Measurements from ENCODE around the gene NBL1.
"Not testable (repeated sequence)": the region's sequence is repeated elsewhere in the genome, so short reads cannot be mapped to it uniquely, and the experiment has no call there.

The NBL1 gene

DNA sequence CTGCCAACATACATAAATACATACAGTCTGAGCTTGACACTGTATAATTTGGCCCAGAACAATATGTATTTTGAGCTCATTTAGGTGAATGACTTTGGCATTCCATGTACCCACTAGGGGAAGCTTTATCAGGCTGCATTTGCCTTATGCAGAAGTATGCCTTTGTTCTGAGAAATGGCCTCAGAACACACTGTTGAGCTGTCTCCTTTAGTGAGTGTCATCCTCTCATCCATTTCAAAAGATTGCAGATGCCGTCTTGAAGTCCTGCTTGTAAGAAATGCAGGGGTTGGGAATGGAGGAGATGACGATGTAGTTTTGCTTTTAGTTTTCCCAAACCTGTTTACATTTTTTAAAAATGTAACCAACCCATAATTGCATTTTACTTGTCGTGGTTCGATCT lies 14.8 kb upstream of the NBL1 start:
- peaks cover 5% of the 10 kb centered on the region for H3K4me1 ChIP-seq (ENCODE audit: control insufficient read depth, insufficient read depth, low read length)
- peaks cover 30% of the 10 kb centered on the region for H3K36me3 ChIP-seq (ENCODE audit: control insufficient read depth, insufficient read depth, low read length)

DNA sequence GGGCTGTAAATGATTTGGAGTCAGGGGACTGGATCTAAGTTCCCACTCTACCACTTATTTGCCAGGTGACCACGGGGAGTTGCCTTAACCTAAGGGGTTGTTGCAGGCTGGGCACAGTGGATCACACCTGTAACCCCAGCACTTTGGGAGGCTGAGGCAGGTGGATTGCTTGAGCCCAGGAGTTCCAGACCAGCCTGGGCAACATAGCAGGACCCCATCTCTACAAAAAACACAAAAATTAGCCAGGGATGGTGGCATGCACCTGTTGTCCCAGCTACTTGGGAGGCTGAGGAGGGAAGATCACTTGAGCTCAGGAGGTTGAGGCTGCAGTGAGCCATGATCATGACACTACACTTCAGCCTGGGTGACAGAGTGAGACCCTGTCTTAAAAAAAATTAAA lies 13.9 kb upstream of the NBL1 start:
- H3K36me3 ChIP-seq (ENCODE audit: control insufficient read depth, insufficient read depth, low read length), result peaks cover 23% of the 10 kb centered on the region
- H3K4me3 ChIP-seq (ENCODE audit: low read length); H3K27ac ChIP-seq (ENCODE audit: low read depth, low read length); H3K4me1 ChIP-seq (ENCODE audit: control insufficient read depth, insufficient read depth, low read length); H3K27me3 ChIP-seq (ENCODE audit: control insufficient read depth, insufficient read depth, low read length); H3K9ac ChIP-seq (ENCODE audit: low read length): not testable (repeated sequence)

More for the DNA sequence above, 14.8 kb upstream of the NBL1 start:
- H3K4me3 ChIP-seq (ENCODE audit: low read length), result no peak overlapping the region
- no peak overlapping the region for H3K9ac ChIP-seq (ENCODE audit: low read length)
- no peaks in the 10 kb centered on the region for H3K27me3 ChIP-seq (ENCODE audit: control insufficient read depth, insufficient read depth, low read length)
- no peak overlapping the region for H3K27ac ChIP-seq (ENCODE audit: low read depth, low read length)

DNA sequence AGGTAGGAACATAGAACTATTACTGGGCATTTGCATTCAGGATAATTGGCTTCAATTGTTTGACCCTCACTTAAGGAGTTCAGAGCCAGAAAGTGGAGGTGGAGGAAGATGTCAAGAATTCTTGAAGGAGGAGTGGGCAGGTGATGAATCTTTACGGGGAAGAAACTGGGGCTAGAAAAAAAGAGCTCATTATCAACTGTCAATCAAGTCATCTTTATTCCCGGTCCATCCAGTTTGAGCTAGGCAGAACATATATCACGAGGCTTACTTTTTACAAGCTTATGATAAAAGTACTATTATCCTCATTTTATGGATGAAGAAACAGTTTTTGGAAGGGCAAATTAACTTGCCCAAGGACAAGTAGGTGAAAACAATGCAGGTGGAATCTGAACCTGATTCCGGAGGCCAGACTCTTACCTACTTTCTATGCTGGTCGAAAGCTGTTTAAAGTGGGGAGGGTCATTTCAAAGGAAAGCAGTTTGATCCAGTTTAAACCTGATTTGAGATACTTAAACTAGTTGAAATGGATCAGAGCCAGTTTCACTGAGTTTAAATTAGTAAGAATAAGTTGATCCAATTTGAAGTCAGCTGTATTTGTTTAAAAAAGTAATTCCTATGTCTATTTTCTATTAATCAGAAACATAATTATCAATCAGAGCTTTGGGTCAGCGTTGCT lies 13.3 kb upstream of the NBL1 start:
- no peaks in the 10 kb centered on the region for H3K27me3 ChIP-seq (ENCODE audit: control insufficient read depth, insufficient read depth, low read length)
- no peak overlapping the region for H3K9ac ChIP-seq (ENCODE audit: low read length)
- peaks cover 3% of the 10 kb centered on the region for H3K4me1 ChIP-seq (ENCODE audit: control insufficient read depth, insufficient read depth, low read length)
- H3K27ac ChIP-seq (ENCODE audit: low read depth, low read length), result no peak overlapping the region
- no peak overlapping the region for H3K4me3 ChIP-seq (ENCODE audit: low read length)
- peaks cover 19% of the 10 kb centered on the region for H3K36me3 ChIP-seq (ENCODE audit: control insufficient read depth, insufficient read depth, low read length)

DNA sequence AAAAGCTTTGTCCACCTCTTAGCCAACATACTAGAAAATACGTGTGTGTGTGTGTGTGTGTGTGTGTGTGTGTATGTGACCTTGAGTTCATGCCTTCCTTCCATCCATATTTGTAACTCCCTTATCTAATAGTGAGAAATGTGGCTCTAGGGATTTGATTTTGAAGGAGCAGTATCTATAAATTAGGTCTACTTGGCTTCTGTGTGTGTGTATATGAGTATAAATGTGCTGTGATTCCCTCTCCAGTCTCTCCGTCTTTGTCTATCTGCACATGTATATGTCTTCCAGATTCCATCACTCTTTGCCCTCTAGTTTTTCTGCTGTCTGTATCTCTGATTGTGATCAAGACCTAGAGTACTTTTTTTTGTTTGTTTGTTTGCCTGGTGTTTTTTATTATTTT lies 11.9 kb upstream of the NBL1 start:
- no peaks in the 10 kb centered on the region for H3K27me3 ChIP-seq (ENCODE audit: control insufficient read depth, insufficient read depth, low read length)
- H3K9ac ChIP-seq (ENCODE audit: low read length), result no peak overlapping the region
- no peak overlapping the region for H3K4me3 ChIP-seq (ENCODE audit: low read length)
- no peaks in the 10 kb centered on the region for H3K4me1 ChIP-seq (ENCODE audit: control insufficient read depth, insufficient read depth, low read length)
- peaks cover 12% of the 10 kb centered on the region for H3K36me3 ChIP-seq (ENCODE audit: control insufficient read depth, insufficient read depth, low read length)
- H3K27ac ChIP-seq (ENCODE audit: low read depth, low read length), result no peak overlapping the region

DNA sequence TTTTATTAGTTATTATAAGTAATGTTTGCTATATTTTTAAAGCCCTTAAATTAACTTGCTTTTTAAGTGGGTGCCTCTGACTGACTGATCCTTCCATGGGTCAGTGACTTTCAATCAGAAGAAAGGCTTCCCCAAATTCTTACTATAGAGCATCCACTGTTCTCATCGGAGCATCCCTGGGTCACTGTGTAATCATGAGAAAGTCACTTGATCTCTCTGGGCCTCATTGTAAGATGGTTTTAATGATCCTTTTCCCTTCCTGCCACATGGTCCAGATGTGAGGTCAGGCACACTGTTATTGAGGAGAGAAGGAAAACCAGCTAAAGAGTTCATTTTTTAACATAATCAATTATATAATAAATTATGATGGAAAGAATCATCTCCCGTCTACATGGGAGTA lies 11.0 kb upstream of the NBL1 start:
- H3K4me1 ChIP-seq (ENCODE audit: control insufficient read depth, insufficient read depth, low read length), result no peaks in the 10 kb centered on the region
- no peak overlapping the region for H3K4me3 ChIP-seq (ENCODE audit: low read length)
- H3K27me3 ChIP-seq (ENCODE audit: control insufficient read depth, insufficient read depth, low read length), result no peaks in the 10 kb centered on the region
- H3K9ac ChIP-seq (ENCODE audit: low read length), result no peak overlapping the region
- peaks cover 6% of the 10 kb centered on the region for H3K36me3 ChIP-seq (ENCODE audit: control insufficient read depth, insufficient read depth, low read length)
- no peak overlapping the region for H3K27ac ChIP-seq (ENCODE audit: low read depth, low read length)

DNA sequence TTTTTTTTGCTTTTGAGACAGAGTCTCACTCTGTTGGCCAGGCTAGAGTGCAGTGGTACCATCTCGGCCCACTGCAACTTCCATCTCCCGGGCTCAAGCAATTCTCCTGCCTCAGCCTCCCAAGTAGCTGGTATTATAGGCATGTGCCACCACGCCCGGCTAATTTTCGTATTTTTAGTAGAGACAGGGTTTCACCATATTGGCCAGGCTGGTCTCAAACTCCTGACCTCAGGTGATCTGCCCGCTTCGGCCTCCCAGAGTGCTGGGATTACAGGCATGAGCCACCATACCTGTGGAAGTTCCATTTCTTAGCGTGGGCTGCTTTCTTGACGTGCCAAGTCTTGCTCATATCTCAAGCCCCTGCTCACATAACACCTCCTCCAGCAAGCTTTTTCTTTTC lies 9.0 kb upstream of the NBL1 start:
- not testable (repeated sequence) for H3K9ac ChIP-seq (ENCODE audit: low read length); H3K4me1 ChIP-seq (ENCODE audit: control insufficient read depth, insufficient read depth, low read length); H3K4me3 ChIP-seq (ENCODE audit: low read length); H3K27ac ChIP-seq (ENCODE audit: low read depth, low read length); H3K36me3 ChIP-seq (ENCODE audit: control insufficient read depth, insufficient read depth, low read length); H3K27me3 ChIP-seq (ENCODE audit: control insufficient read depth, insufficient read depth, low read length)

DNA sequence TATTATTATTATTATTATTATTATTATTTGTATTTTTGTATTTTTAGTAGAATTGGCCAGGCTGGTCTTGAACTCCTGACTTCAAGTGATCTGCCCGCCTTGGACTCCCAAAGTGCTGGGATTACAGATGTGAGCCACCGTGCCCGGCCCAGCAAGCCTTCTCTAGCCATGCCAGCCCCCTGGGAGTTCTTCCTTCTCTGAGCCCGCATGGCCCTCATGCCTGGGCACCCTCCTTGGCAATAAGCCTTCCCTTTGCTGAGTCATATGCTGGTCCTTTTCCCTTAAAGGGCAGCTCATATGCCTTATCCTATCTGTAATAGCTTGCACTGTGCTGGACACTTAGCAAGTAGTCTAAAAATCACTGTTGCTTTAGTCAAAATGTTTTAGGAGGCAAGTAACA lies 8.5 kb upstream of the NBL1 start:
- Histone ChIP-seq H3K4me1 (ENCODE audit: control insufficient read depth, insufficient read depth, low read length) (no peaks in the 10 kb centered on the region), H3K9ac (ENCODE audit: low read length) (no peak overlapping the region), H3K27me3 (ENCODE audit: control insufficient read depth, insufficient read depth, low read length) (no peaks in the 10 kb centered on the region), H3K4me3 (ENCODE audit: low read length) (no peak overlapping the region), H3K36me3 (ENCODE audit: control insufficient read depth, insufficient read depth, low read length) (no peaks in the 10 kb centered on the region), H3K27ac (ENCODE audit: low read depth, low read length) (no peak overlapping the region)

DNA sequence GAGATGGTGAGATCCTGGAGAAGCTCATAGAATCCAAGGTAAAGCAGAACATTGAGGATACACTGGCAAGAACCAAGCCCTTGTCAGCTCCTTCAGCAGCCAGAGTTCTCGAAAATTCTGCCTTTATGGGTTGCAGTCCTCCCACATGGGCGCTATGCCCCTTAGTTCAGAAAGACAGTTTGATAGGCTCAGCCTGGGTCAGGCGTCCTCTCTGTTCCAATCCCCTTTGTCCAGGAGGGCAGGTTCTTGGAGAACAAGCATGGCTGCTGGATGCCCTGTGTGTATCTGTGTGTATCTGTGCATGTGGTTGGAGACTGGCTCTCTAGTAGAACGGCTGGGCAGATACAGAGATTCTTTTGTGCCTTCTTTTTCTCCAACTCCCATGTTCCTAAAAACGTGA lies 8.0 kb upstream of the NBL1 start:
- H3K27ac ChIP-seq (ENCODE audit: low read depth, low read length), result no peak overlapping the region
- H3K4me1 ChIP-seq (ENCODE audit: control insufficient read depth, insufficient read depth, low read length), result no peaks in the 10 kb centered on the region
- H3K9ac ChIP-seq (ENCODE audit: low read length), result no peak overlapping the region
- H3K27me3 ChIP-seq (ENCODE audit: control insufficient read depth, insufficient read depth, low read length), result no peaks in the 10 kb centered on the region
- H3K4me3 ChIP-seq (ENCODE audit: low read length), result no peak overlapping the region
- no peaks in the 10 kb centered on the region for H3K36me3 ChIP-seq (ENCODE audit: control insufficient read depth, insufficient read depth, low read length)

DNA sequence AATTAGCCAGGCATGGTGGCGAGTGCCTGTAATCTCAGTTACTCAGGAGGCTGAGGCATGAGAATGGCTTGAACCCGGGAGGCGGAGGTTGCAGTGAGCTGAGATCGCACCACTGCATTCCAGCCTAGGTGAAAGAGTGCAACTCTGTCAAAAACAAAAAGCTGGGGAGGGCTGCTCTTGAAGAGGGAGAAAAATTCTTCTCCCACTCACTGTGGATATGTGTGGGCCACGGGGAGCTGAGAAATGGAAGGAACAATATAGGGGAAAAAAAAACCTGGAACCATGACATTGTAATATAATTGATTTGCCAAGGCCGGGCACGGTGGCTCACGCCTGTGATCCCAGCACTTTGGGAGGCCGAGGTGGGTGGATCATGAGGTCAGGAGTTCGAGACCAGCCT lies 7.4 kb upstream of the NBL1 start:
- not testable (repeated sequence) for H3K36me3 ChIP-seq (ENCODE audit: control insufficient read depth, insufficient read depth, low read length); H3K4me1 ChIP-seq (ENCODE audit: control insufficient read depth, insufficient read depth, low read length); H3K27me3 ChIP-seq (ENCODE audit: control insufficient read depth, insufficient read depth, low read length); H3K27ac ChIP-seq (ENCODE audit: low read depth, low read length); H3K9ac ChIP-seq (ENCODE audit: low read length); H3K4me3 ChIP-seq (ENCODE audit: low read length)

DNA sequence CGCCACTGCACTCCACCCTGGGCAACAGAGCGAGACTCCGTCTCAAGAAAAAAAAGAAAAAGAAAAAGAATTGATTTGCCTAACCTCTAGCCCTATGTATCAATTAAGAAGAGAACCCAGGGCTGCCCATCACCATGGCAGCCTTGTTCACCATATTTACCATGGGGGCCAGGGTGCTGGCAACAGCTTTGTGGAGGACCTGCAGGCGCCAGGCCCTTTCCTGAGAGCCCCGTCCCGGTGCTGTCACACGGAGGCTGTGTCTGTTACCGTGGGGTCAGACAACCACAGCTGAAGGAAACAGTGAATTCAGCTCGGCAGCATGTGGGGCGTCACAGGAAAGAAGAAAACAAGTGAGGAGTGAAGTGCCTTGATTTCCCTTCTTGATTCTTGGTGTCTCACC lies 6.5 kb upstream of the NBL1 start:
- H3K4me3 ChIP-seq (ENCODE audit: low read length), result no peak overlapping the region
- H3K27ac ChIP-seq (ENCODE audit: low read depth, low read length), result no peak overlapping the region
- no peaks in the 10 kb centered on the region for H3K36me3 ChIP-seq (ENCODE audit: control insufficient read depth, insufficient read depth, low read length)
- H3K27me3 ChIP-seq (ENCODE audit: control insufficient read depth, insufficient read depth, low read length), result no peaks in the 10 kb centered on the region
- H3K4me1 ChIP-seq (ENCODE audit: control insufficient read depth, insufficient read depth, low read length), result no peaks in the 10 kb centered on the region
- H3K9ac ChIP-seq (ENCODE audit: low read length), result no peak overlapping the region

DNA sequence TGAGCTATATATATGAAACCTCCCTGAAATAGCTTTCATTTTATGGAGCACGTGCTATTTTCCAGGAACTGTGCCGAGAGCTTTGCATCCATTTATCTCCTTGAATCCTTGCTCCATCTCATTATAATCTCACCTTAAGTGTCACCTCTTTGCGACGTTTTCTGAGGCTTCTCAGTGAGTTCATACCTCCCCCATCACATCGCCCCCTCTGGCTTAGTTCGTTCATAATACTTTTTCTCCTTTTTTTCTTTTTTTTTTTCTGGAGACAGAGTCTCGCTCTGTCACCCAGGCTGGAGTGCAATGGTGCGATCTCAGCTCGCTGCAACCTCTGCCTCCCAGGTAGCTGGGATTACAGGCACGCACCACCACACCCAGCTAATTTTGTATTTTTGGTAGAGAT lies 4.9 kb upstream of the NBL1 start:
- not testable (repeated sequence) for H3K36me3 ChIP-seq (ENCODE audit: control insufficient read depth, insufficient read depth, low read length); H3K27me3 ChIP-seq (ENCODE audit: control insufficient read depth, insufficient read depth, low read length); H3K4me1 ChIP-seq (ENCODE audit: control insufficient read depth, insufficient read depth, low read length); H3K9ac ChIP-seq (ENCODE audit: low read length); H3K4me3 ChIP-seq (ENCODE audit: low read length); H3K27ac ChIP-seq (ENCODE audit: low read depth, low read length)

DNA sequence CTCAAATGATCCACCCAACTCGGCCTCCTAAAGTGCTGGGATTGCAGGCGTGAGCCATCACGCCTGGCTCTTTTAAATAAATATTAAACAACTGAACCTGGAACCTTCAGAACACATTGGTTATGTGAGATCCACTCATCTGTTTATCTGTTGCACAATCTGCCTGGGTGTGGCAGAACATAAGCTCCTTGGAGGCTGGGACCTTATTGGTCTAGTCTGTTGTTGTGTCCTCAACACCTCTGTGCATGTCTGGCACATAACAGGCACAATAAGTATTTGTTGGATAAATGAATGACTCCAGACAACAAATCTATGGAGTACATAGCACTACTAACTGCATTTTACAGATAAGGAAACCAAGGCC lies 4.1 kb upstream of the NBL1 start:
- H3K27me3 ChIP-seq (ENCODE audit: control insufficient read depth, insufficient read depth, low read length), result no peaks in the 10 kb centered on the region
- H3K4me3 ChIP-seq (ENCODE audit: low read length), result no peak overlapping the region
- H3K27ac ChIP-seq (ENCODE audit: low read depth, low read length), result no peak overlapping the region
- peaks cover 7% of the 10 kb centered on the region for H3K4me1 ChIP-seq (ENCODE audit: control insufficient read depth, insufficient read depth, low read length)
- H3K9ac ChIP-seq (ENCODE audit: low read length), result no peak overlapping the region
- H3K36me3 ChIP-seq (ENCODE audit: control insufficient read depth, insufficient read depth, low read length), result no peaks in the 10 kb centered on the region

DNA sequence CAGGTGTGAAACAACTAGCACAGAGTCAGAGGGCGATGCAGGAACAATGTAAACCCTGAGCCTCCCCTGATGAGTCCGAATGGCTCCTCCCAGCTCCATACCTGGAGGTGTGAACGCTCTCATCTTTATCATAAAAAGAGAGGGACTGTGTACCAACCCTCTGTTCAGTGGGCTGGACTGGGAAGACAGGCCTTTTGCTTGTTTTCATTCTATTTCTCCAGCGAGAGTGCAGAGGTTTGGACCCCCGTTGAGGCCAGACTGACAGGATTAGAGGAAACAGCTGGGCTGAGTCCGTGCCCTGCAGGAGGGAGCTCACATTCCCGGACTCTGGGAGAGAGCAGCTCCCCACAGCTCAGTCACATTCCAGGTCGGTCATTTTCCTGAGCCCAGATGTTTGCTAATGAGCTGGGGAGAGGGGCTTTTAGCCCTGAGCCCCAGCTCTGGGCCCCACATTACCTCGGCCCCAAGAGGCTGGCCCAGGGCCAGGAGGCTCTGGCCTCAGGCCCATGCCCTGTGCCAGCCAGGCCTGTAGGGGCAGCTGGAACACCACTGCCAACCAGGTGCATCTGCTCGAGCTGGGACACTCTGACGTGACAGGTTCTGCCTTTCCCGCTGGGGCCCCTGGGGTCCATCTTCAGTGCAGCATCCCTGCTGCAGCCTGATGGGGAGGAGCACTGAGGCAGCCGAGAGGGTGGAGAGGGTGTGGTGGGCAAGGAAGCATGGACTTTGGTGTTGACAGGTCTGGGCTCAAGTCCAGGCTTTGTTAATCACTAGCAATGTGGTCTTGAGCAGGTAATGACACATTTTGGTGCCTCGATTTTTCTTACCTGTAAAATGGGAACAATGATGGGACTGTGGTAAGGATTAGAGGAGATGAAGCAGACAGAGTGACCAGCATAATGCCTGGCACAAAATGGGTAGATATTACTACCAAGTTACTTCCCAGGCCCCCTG lies 3.5 kb upstream of the NBL1 start:
- Histone ChIP-seq H3K36me3 (ENCODE audit: control insufficient read depth, insufficient read depth, low read length) (no peaks in the 10 kb centered on the region), H3K4me3 (ENCODE audit: low read length) (no peak overlapping the region), H3K9ac (ENCODE audit: low read length) (no peak overlapping the region), H3K27ac (ENCODE audit: low read depth, low read length) (no peak overlapping the region), H3K27me3 (ENCODE audit: control insufficient read depth, insufficient read depth, low read length) (no peaks in the 10 kb centered on the region), H3K4me1 (ENCODE audit: control insufficient read depth, insufficient read depth, low read length) (peaks cover 7% of the 10 kb centered on the region)

Measured in rectal smooth muscle tissue (tissue), 1 donor.